ENCODE results near the gene ACACB. TPM values are rescaled to one million over a fixed set of nuclear protein-coding genes. Genes with fewer than 3 reads are reported as not detected.

Gene ACACB
- total RNA-seq, 1 donor from 2014 or later = 6.3 TPM

GRCh38 chr12:109241936-109242335 is 125.5 kb downstream of the ACACB start:
- ATAC-seq (ENCODE audit: low read depth) (no peak), DNase-seq (no peak)
- CTCF ChIA-PET = no interaction called here
- no peak for TF ChIP-seq CTCF (IDR thresholded peaks at IDR 0.05)
- Mint-ChIP-seq H3K27ac (no peak overlapping the region), H3K27me3 (no peaks in the 10 kb centered on the region), H3K4me3 (no peak overlapping the region), H3K36me3 (ENCODE audit: low read depth) (peaks cover 35% of the 10 kb centered on the region), H3K4me1 (no peaks in the 10 kb centered on the region), H3K9me3 (no peaks in the 10 kb centered on the region)
- intact Hi-C loops (cut with micrococcal nuclease) = no loop called here
- POLR2A ChIA-PET = no interaction called here

- POLR2A ChIA-PET = no interaction called here
- Mint-ChIP-seq H3K27ac (no peak overlapping the region), H3K27me3 (no peaks in the 10 kb centered on the region), H3K36me3 (ENCODE audit: low read depth) (peaks cover 32% of the 10 kb centered on the region), H3K4me3 (no peak overlapping the region), H3K4me1 (no peaks in the 10 kb centered on the region), H3K9me3 (no peaks in the 10 kb centered on the region)
- intact Hi-C loops (cut with micrococcal nuclease) = no loop called here
- no peak for TF ChIP-seq CTCF (IDR thresholded peaks at IDR 0.05)
- no peak for ATAC-seq (ENCODE audit: low read depth)
- no peak for DNase-seq
- CTCF ChIA-PET = no interaction called here
Observed at GRCh38 chr12:109244073-109244472, 127.7 kb downstream of the ACACB start.

- CTCF ChIA-PET = no interaction called here
- POLR2A ChIA-PET = no interaction called here
- Mint-ChIP-seq H3K4me3 (no peak overlapping the region), H3K27ac (no peak overlapping the region), H3K9me3 (no peaks in the 10 kb centered on the region), H3K4me1 (no peaks in the 10 kb centered on the region), H3K27me3 (no peaks in the 10 kb centered on the region), H3K36me3 (ENCODE audit: low read depth) (peaks cover 23% of the 10 kb centered on the region)
- no peak for DNase-seq
- intact Hi-C loops (cut with micrococcal nuclease) = no loop called here
- TF ChIP-seq CTCF (IDR thresholded peaks at IDR 0.05) = no peak
- ATAC-seq (ENCODE audit: low read depth) = no peak
Observed at GRCh38 chr12:109246221-109246620, 129.8 kb downstream of the ACACB start.

GRCh38 chr12:109247831-109248654 is 131.7 kb downstream of the ACACB start:
- Mint-ChIP-seq H3K27me3 (no peaks in the 10 kb centered on the region), H3K4me3 (no peak overlapping the region), H3K36me3 (ENCODE audit: low read depth) (peaks cover 12% of the 10 kb centered on the region), H3K4me1 (no peaks in the 10 kb centered on the region), H3K27ac (no peak overlapping the region), H3K9me3 (no peaks in the 10 kb centered on the region)
- no peak for TF ChIP-seq CTCF (IDR thresholded peaks at IDR 0.05)
- CTCF ChIA-PET = no interaction called here
- POLR2A ChIA-PET = no interaction called here
- DNase-seq = no peak
- intact Hi-C loops (cut with micrococcal nuclease) = no loop called here
- ATAC-seq (ENCODE audit: low read depth) = no peak

GRCh38 chr12:109250523-109250922 is 134.1 kb downstream of the ACACB start:
- intact Hi-C loops (cut with micrococcal nuclease) = no loop called here
- H3K9me3 Mint-ChIP-seq = peaks cover 15% of the 10 kb centered on the region
- no peaks in the 10 kb centered on the region for H3K27me3 Mint-ChIP-seq
- DNase-seq (no peak), ATAC-seq (ENCODE audit: low read depth) (no peak)
- no peak overlapping the region for H3K4me3 Mint-ChIP-seq
- CTCF ChIA-PET = no interaction called here
- no peaks in the 10 kb centered on the region for H3K4me1 Mint-ChIP-seq
- H3K36me3 Mint-ChIP-seq (ENCODE audit: low read depth) = peaks cover 24% of the 10 kb centered on the region
- no peak for TF ChIP-seq CTCF (IDR thresholded peaks at IDR 0.05)
- no peak overlapping the region for H3K27ac Mint-ChIP-seq
- POLR2A ChIA-PET = no interaction called here
